Measurements from ENCODE around the gene CLCN1. TPM values are rescaled to one million over a fixed set of nuclear protein-coding genes. Genes with fewer than 3 reads are reported as not detected.
A peak's percentile ranks its signal among the peaks of the same experiment; 100 is the strongest.

Gene CLCN1
- total RNA-seq, 4 donors from 2014 or later = not detected

- H3K27ac ChIP-seq = peak overlapping the region in 2 of 3 donors; percentile 97
- H3K4me1 ChIP-seq = peaks cover 28 to 35% of the 10 kb centered on the region in 2 donors
- intact Hi-C loops (cut with DNase I) = loop anchor here (5.0 to 10.0 kb wide), 2 partner anchors 38 to 95 kb away; partner anchors contain the start of genes CASP2 and TMEM139
- no peaks in the 10 kb centered on the region for H3K9me3 ChIP-seq
- H3K36me3 ChIP-seq = no peaks in the 10 kb centered on the region
- H3K4me3 ChIP-seq (replicated peaks in 1 of 3) = no peak overlapping the region
- TF ChIP-seq POLR2A (IDR thresholded peaks at IDR 0.05) (no peak), CTCF (IDR thresholded peaks at IDR 0.05) (no peak)
- H3K27me3 ChIP-seq = no peaks in the 10 kb centered on the region
- no peak for DNase-seq
- WGBS, 2 donors = 40 to 44% methylated on average over 15 of the region's 15 CpGs
These were observed 63.8 kb downstream of the CLCN1 start for GRCh38 chr7:143379611-143380259.

- Histone ChIP-seq H3K4me3 (replicated peaks in 1 of 3) (peak overlapping the region; percentile 91 to 100 (median 99)), H3K4me1 (peaks cover 33 to 40% of the 10 kb centered on the region in 2 donors), H3K36me3 (no peaks in the 10 kb centered on the region), H3K9me3 (no peaks in the 10 kb centered on the region), H3K27ac (peak overlapping the region; percentile 86 to 97 (median 97)), H3K27me3 (no peaks in the 10 kb centered on the region)
- 0 to 2% methylated on average over 12 to 15 of the region's 35 CpGs for WGBS, 2 donors
- TF ChIP-seq POLR2A (IDR thresholded peaks at IDR 0.05) = no peak
- TF ChIP-seq CTCF (IDR thresholded peaks at IDR 0.05) = peak; percentile 82 to 97 (median 89)
- intact Hi-C loops (cut with DNase I) = loop anchor here (5.0 to 10.0 kb wide), 2 partner anchors 37 to 95 kb away; partner anchors contain the start of genes CASP2 and TMEM139
- peak; percentile 83 to 85 for DNase-seq
These were observed 64.3 kb downstream of the CLCN1 start for GRCh38 chr7:143380260-143380645.

GRCh38 chr7:143380646-143381426 lies 64.9 kb downstream of the CLCN1 start, which contains the start of gene ZYX:
Gene ZYX, plus strand, starts transcription at chr7:143381345. Its CDS starts 227 bp downstream, at chr7:143381572.
- WGBS, 2 donors = 1% methylated on average over 16 of the region's 72 CpGs; no CpG with 5 or more reads in 1 of the 2 donors
- DNase-seq = peak; percentile 95 to 96
- TF ChIP-seq CTCF (IDR thresholded peaks at IDR 0.05) (no peak), POLR2A (IDR thresholded peaks at IDR 0.05) (peak; percentile 65 to 81)
- intact Hi-C loops (cut with DNase I) = loop anchor here (5.0 to 10.0 kb wide), 2 partner anchors 36 to 96 kb away; partner anchors contain the start of genes CASP2 and TMEM139
- no peaks in the 10 kb centered on the region for H3K9me3 ChIP-seq
- no peaks in the 10 kb centered on the region for H3K27me3 ChIP-seq
- no peaks in the 10 kb centered on the region for H3K36me3 ChIP-seq
- peak within 1 kb of the TSS; percentile 86 to 97 (median 97) for H3K27ac ChIP-seq
- peak within 1 kb of the TSS; percentile 91 to 100 (median 99) for H3K4me3 ChIP-seq (replicated peaks in 1 of 3)
- peaks cover 33 to 44% of the 10 kb centered on the region in 2 donors for H3K4me1 ChIP-seq

- TF ChIP-seq CTCF (IDR thresholded peaks at IDR 0.05) = no peak
- TF ChIP-seq POLR2A (IDR thresholded peaks at IDR 0.05) = no peak
- Histone ChIP-seq H3K27ac (peak overlapping the region; percentile 86 to 97 (median 97)), H3K9me3 (no peaks in the 10 kb centered on the region), H3K4me1 (peaks cover 33 to 52% of the 10 kb centered on the region in 2 donors), H3K4me3 (replicated peaks in 1 of 3) (peak overlapping the region; percentile 70 to 100 (median 99)), H3K36me3 (no peaks in the 10 kb centered on the region), H3K27me3 (no peaks in the 10 kb centered on the region)
- WGBS, 2 donors = 15 to 17% methylated on average over 5 to 13 of the region's 64 CpGs
- intact Hi-C loops (cut with DNase I) = loop anchor here (5.0 to 10.0 kb wide), 2 partner anchors 36 to 97 kb away; partner anchors contain the start of genes CASP2 and TMEM139
- peak; percentile 83 to 84 for DNase-seq
These were observed 65.7 kb downstream of the CLCN1 start for GRCh38 chr7:143381427-143382125.
